CD4-positive, alpha-beta T cell treated with Interleukin-17A for 1 hour (primary cell): ENCODE data around the gene THEM4.
"Not testable (repeated sequence)": the region's sequence is repeated elsewhere in the genome, so short reads cannot be mapped to it uniquely, and the experiment has no call there.

Experiments used
- DNase-seq: peaks from one replicate; pipeline ENCODE4 v3.0.0-alpha.2; 2020

Gene THEM4

GRCh38 chr1:151892190-151892589, 17.1 kb downstream of the THEM4 start:
- DNase-seq, result no peak

GRCh38 chr1:151891512-151891911, 17.8 kb downstream of the THEM4 start:
- peak; percentile 8 for DNase-seq

DNA sequence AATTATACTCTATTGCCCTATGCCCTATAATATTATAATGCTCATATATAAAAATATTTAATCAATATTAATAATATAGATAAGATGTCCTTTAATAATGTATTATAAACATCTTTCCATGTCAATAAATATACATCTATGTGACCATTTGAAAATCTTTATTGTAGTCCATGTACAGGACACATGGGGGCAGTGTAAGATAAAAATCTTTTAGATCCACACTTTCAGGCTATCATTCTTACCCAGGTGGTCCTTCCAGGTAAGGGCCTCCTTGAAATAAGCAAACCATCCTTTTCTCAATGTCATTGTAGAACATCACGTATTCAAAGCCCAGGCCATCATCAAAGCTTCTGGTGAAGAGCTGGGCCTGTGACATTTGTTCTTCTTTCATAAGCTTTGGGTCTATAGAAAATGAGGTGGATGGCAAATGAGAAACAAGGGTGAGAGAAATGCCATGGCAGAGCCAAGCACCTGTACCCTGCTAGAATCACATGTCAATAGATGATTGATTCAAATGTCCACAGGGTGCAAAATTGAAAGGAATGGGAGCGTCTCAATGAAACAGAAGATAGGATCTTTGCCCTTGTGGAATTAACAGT, 20.2 kb downstream of the THEM4 start:
- peak; percentile 61 for DNase-seq

DNA sequence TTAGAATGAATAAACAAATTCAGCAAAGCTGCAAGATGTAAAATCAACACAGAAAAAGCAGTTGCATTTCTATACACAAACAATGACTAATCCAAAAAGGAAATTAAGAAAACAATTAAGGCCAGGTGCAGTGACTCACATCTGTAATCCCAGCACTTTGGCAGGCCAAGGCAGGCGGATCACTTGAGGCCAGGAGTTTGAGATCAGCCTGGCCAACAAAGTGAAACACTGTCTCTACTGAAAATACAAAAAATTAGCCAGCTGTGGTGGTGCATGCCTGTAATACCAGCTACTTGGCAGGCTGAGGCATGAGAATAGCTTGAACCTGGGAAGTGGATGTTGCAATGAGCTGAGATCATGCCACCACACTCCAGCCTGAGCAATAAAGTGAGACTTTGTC, 22.3 kb downstream of the THEM4 start:
- no peak for DNase-seq

GRCh38 chr1:151885479-151885878, 23.8 kb downstream of the THEM4 start:
- DNase-seq, result no peak

DNA sequence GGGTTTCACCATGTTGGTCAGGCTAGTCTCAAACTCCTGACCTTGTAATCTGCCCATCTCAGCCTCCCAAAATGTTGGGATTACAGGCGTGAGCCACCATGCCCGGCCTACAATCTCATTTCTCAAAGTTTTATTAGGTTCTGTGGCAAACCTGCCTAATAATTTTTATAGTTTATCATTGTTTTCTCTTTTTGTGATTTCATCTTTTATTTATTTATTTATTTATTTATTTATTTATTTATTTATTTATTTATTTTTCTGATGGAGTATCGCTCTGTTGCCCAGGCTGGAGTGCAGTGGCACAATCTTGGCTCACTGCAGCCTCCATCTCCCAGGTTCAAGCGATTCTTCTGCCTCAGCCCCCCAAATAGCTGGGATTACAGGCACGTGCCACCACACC, 24.4 kb downstream of the THEM4 start:
- DNase-seq, result not testable (repeated sequence)

- DNase-seq, result not testable (repeated sequence)
Observed at GRCh38 chr1:151884445-151884844, 24.9 kb downstream of the THEM4 start.

- not testable (repeated sequence) for DNase-seq
Observed at GRCh38 chr1:151883898-151884297, 25.4 kb downstream of the THEM4 start.

DNA sequence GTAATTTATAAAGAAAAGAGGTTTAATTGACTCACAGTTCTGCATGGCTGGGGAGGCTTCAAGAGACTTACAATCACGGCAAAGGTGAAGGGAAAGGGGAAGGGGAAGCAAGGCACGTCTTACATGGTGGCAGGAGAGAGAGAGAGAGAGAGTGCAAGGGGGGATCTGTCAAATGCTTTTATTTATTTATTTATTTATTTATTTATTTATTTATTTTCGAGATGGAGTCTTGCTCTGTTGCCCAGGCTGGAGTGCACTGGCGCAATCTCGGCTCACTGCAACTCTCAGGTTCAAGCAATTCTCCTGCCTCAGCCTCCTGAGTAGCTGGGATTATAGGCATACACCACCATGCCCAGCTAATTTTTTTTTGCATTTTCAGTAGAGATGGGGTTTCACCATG, 26.4 kb downstream of the THEM4 start:
- not testable (repeated sequence) for DNase-seq

DNA sequence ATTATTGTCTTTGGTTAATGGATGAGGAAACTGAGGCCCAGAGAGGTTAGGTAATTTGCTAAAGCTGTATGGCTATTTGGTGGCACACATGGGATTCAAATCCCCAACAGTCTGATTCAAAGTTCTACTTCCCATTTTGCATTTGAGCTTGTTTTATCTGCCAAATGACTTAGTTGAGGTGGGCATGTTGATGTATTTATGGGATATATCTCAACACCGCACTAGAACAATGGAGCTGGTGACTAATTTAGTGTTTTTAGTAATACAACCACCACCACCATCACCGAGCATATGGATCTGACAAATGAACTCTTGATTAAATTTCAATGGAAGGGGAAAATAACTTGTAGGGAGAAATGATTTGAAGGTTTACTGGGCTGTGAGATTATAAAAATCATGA, 26.8 kb downstream of the THEM4 start:
- DNase-seq, result no peak

DNA sequence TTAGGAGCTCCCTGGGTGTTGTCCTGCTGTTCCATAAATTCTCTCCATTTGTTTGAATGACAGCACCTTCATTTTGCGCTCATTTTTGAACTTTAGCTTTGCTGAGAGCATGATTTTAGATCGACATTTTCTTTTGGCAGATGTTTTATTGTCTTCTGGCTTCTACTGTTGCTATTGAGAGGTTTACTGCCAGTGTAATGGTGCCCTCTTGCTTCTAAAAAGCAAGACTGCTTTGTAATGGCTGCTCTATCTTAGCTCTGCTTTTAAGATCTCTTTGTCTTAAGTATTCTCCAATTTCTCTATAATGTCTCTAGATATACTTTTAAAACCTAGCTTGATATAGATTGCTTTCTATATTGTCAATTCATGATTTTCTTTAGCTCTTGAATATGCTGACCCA, 27.8 kb downstream of the THEM4 start:
- DNase-seq, result no peak

DNA sequence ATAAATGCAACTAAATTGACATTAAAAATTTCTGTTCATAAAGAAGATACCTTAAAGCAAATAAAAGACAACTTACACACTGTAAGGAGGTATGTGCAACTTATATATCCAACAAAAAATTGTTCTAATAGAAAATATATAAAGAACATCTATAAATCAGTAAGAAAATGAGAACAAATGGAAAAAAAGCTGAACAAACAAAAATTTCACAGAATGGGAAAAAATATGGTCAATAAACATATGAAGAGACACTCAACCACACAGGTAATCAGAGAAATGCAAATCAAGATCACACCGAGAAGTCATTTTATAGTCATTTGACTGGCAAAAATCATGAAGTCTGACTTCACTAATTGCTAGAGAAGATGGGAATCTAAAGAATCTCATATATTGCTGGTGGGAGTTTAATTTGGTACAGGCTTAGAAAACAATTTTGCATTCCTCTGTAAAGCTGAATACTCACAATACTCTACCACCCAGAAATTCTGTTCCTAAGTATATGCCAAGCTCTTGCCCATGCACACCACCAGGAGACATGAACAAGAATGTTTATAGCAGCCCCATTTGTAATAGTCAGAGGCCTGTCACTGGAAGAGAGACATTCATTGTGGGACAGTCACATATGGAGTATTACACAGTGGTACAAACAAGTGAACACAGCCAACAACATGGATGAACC, 33.8 kb downstream of the THEM4 start:
- no peak for DNase-seq

GRCh38 chr1:151872776-151873175, 36.5 kb downstream of the THEM4 start:
- DNase-seq, result not testable (repeated sequence)

DNA sequence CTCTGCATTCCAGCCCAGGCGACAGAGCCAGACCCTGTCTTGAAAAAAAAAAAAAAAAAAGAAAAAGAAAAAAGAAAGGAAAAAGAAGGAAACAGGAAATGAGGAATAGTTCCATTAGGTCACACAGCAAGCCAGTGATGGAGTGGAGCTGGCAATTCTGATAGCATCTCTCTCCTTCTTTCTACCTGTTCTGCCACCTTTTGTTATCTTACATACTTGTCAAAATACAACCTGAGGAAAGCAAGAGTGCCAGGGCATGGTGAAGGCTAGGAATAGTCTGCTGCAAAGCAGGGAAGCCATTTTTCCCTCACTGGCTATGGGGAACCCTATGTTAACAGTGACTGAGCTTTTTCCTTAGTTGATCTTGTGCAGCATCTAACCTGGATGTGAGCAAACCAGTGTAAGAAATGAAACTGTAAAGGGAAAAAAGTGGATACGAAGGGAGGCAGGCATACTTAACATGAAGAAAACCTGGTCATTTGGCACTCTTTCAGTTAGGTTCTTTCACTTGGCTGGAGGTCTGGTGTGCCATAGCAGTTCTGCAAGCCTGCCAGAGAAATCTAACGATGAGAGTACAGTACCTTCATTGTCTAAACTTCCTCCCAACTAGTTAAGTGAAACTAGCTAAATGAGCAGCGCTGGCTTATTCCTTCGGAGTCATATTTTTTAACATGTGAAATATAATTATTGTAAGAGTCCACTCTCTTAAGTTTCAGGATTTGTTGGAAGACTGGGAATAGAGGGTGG, 37.9 kb downstream of the THEM4 start:
- no peak for DNase-seq

DNA sequence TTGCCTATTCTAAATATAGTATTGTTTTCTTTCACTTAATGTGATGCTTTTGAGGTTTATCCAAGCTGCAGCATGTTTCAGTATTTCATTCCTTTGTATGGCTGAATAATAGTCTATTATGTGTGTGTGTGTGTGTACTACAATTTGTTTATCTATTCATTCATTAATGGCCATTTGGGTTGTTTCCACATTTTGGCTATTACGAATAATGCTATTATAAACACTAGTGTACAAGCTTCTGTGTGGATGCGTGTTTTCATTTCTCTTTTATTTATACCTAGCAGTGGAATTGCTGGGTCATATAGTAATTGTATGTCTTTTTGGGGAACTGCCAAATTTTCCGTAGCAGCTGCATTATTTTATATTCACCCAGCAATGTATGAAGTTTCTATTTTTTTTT, 40.8 kb downstream of the THEM4 start:
- no peak for DNase-seq

- no peak for DNase-seq
Observed at GRCh38 chr1:151867765-151868411, 41.4 kb downstream of the THEM4 start.

DNA sequence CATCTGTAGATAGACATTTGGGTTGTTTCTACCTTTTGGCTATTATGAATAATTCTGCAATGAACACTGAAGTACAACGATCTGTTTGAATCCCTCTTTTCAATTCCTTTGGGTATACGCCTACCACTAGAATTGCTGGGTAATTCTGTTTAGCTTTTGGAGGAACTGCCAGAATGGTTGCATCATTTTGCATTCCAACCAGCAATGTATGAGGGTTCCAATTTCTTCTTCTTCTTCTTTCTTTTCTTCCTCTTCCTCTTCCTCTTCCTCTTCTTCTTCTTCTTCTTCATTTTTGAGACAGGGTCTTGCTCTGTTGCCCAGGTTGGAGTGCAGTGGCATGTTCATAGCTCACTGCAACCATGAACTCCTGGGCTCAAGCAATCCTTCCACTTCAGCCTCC, 42.0 kb downstream of the THEM4 start:
- no peak for DNase-seq

DNA sequence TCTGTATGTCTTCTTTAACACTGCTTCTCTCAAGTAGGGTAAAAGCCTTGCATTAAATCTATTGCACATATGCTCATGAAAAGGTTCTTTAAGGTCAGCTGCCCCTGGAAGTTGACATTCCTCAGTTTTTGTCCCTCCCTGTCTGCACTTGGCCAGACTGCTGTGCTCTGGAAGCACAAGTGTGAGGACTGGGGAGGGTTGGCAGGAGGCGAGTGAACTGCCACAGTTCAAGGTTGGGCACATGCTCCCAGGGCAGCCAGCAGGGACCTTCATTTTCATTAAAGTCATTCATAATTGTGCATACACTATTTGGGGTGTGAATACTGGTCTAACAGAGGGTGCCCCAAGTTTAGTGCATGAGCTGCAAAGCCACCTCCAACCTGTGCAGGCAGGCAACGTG, 44.9 kb downstream of the THEM4 start:
- no peak for DNase-seq

DNA sequence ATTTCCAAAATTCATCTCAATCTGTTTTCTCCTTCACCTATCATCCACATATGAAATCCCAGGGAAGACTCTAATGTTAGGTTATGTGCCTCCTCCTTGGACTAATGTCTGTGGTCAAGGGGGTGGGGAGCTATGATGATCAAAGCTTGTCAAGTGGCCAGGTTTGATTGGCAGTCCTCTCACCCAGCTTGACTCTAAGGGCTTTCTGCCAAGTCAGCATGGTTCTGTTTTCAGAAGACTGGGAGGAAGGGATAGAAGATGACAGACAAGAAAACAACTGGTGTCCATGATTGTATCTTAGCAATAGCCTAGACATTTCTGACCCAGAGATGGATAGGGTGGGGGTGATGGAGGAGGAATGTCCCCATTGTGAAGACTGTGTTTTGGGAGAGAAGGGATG, 46.7 kb downstream of the THEM4 start:
- DNase-seq, result no peak

DNA sequence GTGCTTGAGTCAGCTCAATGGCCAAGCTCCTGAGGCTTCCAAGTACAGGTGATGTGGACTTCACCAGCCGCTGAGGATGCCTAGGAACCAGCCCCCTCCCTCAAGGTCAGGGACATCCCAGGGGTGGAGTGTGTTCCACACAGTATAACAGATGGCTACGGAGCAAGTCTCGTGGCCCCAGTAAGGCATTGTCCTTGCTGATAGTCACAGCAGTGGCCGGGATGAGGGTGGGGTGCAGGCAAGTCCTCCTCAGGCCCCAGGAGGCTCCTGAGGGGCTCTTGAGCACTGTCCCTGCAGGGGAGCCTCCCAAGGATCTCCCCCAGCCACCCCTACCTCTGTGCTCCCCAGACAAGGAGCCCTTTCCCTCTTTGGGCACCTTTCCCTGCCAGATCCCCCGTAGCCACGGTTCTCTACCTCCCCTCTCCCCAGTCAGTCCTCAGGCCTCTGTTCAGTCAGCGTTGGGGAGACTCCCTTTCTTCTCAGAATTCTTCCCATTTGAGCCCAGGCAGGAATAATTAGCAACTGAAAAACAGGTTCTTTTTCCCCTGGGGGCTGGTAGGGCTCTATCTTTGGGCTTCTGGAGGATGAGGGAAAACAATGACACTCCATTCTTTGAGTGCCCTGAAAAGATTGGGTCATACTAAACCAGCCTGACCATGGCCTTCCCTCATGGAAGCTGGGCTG, 48.7 kb downstream of the THEM4 start:
- DNase-seq, result no peak

GRCh38 chr1:151859891-151860293, 49.4 kb downstream of the THEM4 start:
- DNase-seq, result no peak

GRCh38 chr1:151858886-151859665, 50.2 kb downstream of the THEM4 start:
- no peak for DNase-seq
